IMR-90 (cell line): ENCODE results near the gene PRLH.

ENCODE experiments used
- CEBPB ChIP-seq: IDR thresholded peaks from 2 replicates; pipeline ENCODE4 v1.6.1; 2012; ENCODE audit warnings: low read depth, low read length, improper control_type of control experiment
- MAFK ChIP-seq: IDR thresholded peaks from 2 replicates; pipeline ENCODE4 v1.6.1; 2012; ENCODE audit warnings: low read depth, low read length, improper control_type of control experiment
- MXI1 ChIP-seq: IDR thresholded peaks from 2 replicates; pipeline ENCODE4 v1.6.1; 2012; ENCODE audit warnings: low read depth, mild to moderate bottlenecking, low read length, moderate library complexity, borderline replicate concordance
- NFE2L2 ChIP-seq: fragments of 150-350 bp; IDR thresholded peaks from 2 replicates; pipeline ENCODE4 v1.6.1; 2016; ENCODE audit warnings: low read depth, mild to moderate bottlenecking, low read length
- POLR2A ChIP-seq: IDR thresholded peaks from 2 replicates; pipeline ENCODE4 v1.6.1; 2012; ENCODE audit warnings: mild to moderate bottlenecking, low read depth, low read length
- RAD21 ChIP-seq: IDR thresholded peaks from 2 replicates; pipeline ENCODE4 v1.6.1; 2012; ENCODE audit warnings: low read length, improper control_type of control experiment
- RFX5 ChIP-seq: IDR thresholded peaks from 2 replicates; pipeline ENCODE4 v1.8.0; 2012; ENCODE audit warnings: low read depth, mild to moderate bottlenecking, low read length, moderate library complexity
- TF ChIP-seq, protein P1 (sequence below): conservative IDR thresholded peaks from 2 replicates; pipeline ENCODE4 v1.5.1; 2012; ENCODE audit warnings: mild to moderate bottlenecking, low read depth, low read length, improper control_type of control experiment
- TF ChIP-seq, protein P2 (sequence below): fragments of 150-350 bp; IDR thresholded peaks from 2 replicates; pipeline ENCODE4 v1.6.1; 2017; ENCODE audit warnings: mild to moderate bottlenecking, antibody characterized with exemption, low read length, low read depth
- TF ChIP-seq, protein P3 (sequence below): fragments of 150-350 bp; IDR thresholded peaks from 2 replicates; pipeline ENCODE4 v1.6.1; 2016; ENCODE audit warnings: low read depth, mild to moderate bottlenecking, low read length, moderate library complexity, borderline replicate concordance

DNA sequence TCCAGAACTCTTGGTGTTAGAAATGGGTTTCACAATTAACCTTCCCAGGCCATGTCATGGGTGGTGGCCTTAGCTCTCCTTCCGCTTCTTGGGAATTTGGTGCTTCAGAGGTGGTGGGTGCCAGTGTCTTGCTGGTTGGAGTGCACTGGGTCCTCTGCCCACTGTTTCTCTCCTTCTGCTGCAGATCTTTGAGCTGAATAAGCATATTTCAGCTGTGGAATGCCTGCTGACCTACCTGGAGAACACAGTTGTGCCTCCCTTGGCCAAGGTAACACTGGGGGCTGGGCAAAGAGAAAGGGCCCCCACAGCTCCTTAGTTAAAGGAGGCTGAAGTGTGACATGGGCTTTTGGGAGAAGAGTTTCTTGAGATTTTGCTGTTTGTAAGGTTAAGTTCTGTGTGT, 32.0 kb upstream of the PRLH start:
- TF ChIP-seq, protein P1, sequence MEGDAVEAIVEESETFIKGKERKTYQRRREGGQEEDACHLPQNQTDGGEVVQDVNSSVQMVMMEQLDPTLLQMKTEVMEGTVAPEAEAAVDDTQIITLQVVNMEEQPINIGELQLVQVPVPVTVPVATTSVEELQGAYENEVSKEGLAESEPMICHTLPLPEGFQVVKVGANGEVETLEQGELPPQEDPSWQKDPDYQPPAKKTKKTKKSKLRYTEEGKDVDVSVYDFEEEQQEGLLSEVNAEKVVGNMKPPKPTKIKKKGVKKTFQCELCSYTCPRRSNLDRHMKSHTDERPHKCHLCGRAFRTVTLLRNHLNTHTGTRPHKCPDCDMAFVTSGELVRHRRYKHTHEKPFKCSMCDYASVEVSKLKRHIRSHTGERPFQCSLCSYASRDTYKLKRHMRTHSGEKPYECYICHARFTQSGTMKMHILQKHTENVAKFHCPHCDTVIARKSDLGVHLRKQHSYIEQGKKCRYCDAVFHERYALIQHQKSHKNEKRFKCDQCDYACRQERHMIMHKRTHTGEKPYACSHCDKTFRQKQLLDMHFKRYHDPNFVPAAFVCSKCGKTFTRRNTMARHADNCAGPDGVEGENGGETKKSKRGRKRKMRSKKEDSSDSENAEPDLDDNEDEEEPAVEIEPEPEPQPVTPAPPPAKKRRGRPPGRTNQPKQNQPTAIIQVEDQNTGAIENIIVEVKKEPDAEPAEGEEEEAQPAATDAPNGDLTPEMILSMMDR: no peak
- no peak for TF ChIP-seq POLR2A
- TF ChIP-seq RAD21: no peak
- TF ChIP-seq CEBPB: no peak
- TF ChIP-seq, protein P2, sequence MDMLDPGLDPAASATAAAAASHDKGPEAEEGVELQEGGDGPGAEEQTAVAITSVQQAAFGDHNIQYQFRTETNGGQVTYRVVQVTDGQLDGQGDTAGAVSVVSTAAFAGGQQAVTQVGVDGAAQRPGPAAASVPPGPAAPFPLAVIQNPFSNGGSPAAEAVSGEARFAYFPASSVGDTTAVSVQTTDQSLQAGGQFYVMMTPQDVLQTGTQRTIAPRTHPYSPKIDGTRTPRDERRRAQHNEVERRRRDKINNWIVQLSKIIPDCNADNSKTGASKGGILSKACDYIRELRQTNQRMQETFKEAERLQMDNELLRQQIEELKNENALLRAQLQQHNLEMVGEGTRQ: no peak
- TF ChIP-seq RFX5: no peak
- no peak for TF ChIP-seq MAFK
- no peak for TF ChIP-seq NFE2L2
- TF ChIP-seq, protein P3, sequence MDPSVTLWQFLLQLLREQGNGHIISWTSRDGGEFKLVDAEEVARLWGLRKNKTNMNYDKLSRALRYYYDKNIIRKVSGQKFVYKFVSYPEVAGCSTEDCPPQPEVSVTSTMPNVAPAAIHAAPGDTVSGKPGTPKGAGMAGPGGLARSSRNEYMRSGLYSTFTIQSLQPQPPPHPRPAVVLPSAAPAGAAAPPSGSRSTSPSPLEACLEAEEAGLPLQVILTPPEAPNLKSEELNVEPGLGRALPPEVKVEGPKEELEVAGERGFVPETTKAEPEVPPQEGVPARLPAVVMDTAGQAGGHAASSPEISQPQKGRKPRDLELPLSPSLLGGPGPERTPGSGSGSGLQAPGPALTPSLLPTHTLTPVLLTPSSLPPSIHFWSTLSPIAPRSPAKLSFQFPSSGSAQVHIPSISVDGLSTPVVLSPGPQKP: no peak
- no peak for TF ChIP-seq MXI1
